Left lobe of liver (tissue), 2 donors: Measurements from ENCODE around the gene CEP68. TPM values are rescaled to one million over a fixed set of nuclear protein-coding genes. Genes with fewer than 3 reads are reported as not detected.
"Not testable (repeated sequence)": the region's sequence is repeated elsewhere in the genome, so short reads cannot be mapped to it uniquely, and the experiment has no call there.

Experiments used
- ATAC-seq: fragments of 200-7000 bp; cut with Tn5 transposase; one replicate; pipeline ENCODE4 v1.9.1; 2020; ENCODE audit warnings: mild to moderate bottlenecking, moderate library complexity
- DNase-seq: peaks from one replicate; pipeline ENCODE4 v3.0.0-alpha.2; 2020; ENCODE audit warnings: low spot score
- total RNA-seq: library from RNA; stranded (reverse); gene quantifications from one replicate; pipeline ENCODE4 v1.2.1, GENCODE V29; 2021
- donor health status: DM: no; HTN: no; CAD: no; lungs with moderate emphysema.
- donor health status: DM: no; HTN: yes; CAD: no.

The CEP68 gene
- total RNA-seq, 1 donor from 2014 or later = 2.2 TPM

DNA sequence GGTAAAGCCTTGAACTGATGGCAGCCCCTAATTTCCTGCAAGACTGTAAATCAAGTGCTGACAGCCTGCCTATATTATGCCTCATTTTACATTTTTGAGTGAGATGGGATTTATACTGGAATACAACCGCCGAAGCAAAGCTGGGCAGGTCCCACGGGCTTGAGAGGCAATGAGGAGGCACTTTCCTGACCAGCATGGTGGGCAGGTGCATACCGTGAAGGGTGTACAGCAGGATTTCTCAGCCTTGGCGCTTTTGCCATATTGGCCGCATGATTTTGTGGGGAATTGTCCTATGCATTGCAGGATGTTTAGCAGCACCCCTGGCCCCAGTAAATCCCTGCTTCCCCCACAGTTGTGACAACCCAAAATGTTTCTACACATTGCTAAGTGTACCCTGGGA is 22.8 kb downstream of the CEP68 start:
- ATAC-seq (no peak), DNase-seq (peak; percentile 32)

DNA sequence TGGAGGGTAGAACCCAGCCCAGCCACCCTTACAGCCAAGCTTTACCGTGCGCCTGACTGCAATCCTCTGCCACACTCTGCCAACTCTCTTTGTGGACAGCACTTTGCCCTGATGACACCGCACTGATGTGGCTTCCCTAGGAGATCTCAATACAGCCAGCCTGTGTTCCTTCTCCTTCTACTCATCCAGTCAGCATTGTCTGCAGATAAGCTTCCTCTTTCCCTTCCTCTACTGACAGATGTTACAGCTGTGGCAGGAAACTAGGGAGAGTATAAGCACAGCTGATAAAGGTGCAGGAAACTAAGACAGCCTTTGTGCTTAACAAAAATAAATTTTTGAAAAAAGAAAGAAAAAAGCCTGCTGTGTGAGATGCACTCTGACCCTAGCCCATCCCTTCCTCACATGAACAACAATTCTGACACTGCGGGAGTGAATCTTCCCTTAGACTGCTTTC is 25.0 kb downstream of the CEP68 start:
- peak; percentile 76 for DNase-seq

DNA sequence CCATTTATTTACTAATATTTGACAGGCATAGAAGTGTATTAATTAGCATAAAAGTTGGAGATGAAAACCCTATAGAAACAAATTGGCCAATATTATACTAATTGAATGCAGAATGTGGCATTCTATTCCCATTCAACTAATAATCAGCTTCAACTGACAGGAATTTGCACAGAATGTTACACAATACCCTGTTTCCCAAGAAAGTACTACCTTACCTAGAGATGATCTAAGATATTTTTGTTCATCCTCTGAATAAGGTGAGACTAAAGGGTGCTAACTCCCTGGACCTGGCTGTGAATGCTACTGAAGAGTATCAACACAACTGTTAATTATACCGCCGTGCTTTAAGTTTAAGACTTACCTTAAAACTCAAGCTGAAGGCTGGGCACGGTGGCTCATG is 28.9 kb downstream of the CEP68 start:
- DNase-seq (no peak), ATAC-seq (no peak)

More for the DNA sequence above, 25.0 kb downstream of the CEP68 start:
- peak; percentile 90 for ATAC-seq

DNA sequence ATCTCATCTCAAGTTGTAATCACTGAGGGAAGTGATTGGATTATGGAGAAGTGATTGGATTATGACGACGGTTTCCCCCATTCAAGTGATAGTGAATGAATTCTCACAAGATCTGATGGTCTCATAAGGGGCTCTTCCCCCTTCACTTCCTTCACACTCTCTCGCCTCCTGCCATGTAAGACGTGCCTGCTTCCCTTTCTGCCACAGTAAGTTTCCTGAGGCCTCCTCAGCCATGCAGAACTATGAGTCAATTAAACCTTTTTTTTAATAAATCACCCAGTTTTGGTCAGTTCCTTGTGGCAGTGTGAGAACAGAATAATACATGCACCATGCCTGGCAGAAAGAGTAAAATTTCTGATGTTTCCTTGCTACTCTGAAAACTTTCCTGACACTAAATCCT is 36.6 kb downstream of the CEP68 start:
- DNase-seq = no peak
- ATAC-seq = no peak

DNA sequence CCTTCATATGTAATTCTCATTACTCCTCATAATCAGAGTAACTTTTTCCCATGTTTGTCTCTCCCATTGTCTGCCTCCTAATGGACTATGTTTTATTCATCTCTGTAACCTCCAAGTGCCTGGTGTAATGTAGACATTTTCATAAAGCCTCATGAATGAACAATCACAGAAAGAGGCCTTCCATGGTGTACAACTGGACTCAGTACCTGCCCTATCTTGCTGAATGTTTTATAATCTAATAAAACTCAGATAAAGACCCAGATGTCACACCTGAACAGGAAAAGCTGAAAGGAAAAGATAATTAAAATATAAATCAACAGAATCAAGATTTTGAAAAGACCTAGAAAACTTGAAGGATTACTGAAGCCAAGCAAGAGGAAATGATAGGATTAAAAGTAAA is 37.0 kb downstream of the CEP68 start:
- DNase-seq (no peak), ATAC-seq (no peak)

DNA sequence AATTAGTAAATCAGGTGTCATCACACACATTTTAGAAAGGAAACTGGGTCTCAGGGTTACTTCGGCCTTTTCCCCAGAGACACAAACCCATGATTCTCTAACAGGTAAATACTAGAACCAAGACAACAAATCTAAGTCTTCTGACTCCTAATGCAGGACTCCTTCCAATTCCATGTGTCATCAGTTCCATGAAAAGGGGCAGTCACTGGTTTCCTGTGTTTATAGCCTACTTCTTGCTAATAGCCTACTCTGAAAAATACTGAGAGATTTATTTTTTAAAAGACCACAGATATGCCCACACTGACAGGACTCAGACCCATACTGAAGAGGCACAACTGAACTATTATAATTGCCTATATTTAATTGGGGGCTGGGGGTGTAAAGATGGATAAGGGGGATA is 40.7 kb downstream of the CEP68 start:
- DNase-seq (no peak), ATAC-seq (no peak)

DNA sequence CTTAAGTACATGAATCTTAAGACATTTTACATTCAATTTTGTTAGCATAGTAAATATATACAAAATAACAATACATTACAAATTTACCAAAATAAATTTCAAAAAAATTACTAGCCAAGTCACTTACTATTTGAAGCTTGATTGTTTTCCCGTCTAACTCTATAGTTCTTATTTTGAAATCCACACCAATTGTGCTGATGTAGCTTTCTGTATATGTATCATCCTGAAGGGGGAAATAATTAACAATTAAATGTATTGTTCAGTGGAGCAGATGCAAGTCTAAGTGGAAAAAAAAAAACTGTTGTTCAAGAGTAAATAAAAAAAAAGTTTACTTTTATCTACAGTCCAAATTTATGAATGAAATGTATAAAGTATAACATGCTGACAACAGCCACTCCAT is 41.6 kb downstream of the CEP68 start:
- no peak for ATAC-seq
- DNase-seq = no peak

DNA sequence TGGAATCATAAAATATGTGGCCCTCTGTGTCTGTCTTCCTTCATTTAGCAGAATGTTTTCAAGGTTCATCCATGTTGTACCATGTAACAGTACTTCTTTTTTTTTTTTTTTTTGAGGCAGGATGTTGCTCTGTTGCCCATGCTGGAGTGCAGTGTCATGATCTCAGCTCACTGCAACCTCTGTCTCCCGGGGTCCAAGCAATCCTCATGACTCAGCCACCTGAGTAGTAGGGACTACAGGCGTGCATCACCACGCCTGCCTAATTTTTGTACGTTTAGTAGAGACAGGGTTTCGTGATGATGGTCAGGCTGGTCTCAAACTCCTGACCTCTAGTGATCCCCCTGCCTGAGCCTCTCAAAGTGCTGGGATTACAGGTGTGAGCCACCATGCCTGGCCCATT is 42.5 kb downstream of the CEP68 start:
- DNase-seq (no peak), ATAC-seq (no peak)

DNA sequence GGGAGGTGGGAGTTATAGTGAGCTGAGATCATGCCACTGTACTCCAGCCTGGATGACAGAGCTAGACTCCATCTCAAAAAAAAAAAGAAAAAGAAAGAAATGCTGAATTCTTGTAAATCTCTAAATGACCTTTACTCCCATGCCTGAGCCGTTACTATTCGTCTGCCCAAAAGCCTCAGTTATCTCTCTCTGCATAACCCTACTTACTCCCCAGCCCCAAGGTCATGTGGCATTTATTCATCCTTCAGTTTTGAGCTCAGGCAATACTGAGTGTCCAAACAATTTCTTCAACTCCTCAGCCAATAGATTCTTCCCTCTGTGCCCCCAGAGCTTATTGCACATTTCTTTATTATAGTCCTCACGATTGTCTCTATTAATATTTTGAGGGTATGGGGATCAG is 44.9 kb downstream of the CEP68 start:
- ATAC-seq (peak; percentile 46), DNase-seq (no peak)

DNA sequence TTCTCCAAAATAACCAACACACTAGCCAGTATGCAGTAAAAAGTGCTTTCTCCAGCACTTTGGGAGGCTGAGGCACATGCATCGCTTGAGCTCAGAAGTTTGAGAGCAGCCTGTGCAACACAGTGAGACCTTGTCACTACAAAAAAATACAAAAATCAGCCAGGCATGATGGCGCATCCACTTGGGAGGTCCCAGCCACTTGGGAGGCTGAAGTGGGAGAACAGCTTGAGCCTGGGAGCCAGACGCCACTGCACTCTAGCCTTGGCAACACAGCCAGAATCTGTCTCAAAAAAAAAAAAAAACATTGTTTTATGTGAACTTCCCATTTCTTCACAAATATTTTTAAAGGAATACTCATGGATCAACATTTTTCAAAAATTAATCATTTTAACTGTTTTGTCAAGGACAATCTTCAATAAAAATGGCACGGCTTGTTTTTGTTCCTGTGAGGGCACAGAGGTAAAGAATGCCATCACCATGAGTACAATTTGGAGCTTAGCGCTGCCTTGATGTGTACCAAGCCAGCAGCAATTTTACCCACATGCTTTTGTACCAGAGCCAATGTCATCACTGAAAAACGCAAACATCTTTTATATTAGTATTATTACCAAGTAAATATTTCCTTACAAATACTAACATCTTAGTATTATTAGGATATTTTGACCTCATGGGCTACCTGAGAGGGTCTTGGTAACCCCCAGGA is 46.9 kb downstream of the CEP68 start:
- no peak for DNase-seq
- no peak for ATAC-seq

DNA sequence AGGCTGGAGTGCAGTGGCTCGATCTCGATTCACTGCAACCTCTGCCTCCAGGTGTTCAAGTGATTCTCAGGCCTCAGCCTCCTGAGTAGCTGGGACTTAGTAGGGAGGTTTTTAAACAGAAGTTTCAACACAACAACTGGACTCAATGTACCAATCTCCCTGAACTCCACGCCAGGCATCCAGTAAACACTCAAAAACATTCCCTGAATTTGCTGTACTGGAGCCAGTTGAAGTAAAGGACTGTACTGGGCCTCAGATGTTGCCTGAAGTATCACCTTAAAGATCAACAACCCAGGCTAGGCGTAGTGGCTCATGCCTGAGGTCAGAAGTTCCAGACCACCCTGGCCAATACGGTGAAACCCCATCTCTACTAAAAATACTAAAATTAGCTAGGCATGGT is 51.3 kb downstream of the CEP68 start:
- ATAC-seq (peak; percentile 35), DNase-seq (no peak)

DNA sequence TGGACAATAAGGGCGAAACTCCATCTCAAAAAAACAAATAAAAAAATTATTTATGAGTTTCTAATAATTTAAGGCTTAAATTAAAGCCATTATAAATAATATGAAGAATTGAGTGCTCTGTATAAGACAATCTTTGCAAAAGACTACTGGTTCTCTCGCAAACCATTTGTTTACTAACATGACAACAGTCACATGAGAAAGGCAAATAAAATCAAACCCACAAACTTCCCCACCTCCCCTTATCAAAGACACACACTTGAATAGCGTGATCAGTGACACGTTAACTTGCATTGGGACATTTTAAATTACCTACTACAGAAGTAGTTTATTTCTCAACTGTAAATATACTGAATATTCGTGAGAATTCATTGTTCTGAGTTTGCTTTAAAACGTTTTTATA is 52.6 kb downstream of the CEP68 start:
- no peak for DNase-seq
- peak; percentile 49 for ATAC-seq

DNA sequence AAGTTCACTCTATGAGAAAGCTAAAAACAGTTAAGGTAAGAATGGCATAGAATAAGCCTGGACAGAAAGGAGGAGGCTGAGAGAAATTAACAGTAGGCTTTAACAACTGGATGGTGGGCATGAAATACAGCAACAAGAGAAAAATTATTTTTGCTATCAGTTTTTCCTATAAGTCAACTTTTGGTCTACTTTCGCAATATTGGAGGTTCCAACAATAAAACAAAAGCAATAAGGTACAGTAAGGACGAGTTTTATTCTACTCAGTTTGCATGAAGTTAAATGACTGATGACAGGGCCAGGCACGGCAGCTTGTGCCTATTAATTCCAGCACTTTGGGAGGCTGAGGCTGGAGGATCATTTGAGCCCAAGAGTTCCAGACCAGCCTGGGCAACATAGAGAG is 56.4 kb downstream of the CEP68 start:
- DNase-seq (no peak), ATAC-seq (no peak)

DNA sequence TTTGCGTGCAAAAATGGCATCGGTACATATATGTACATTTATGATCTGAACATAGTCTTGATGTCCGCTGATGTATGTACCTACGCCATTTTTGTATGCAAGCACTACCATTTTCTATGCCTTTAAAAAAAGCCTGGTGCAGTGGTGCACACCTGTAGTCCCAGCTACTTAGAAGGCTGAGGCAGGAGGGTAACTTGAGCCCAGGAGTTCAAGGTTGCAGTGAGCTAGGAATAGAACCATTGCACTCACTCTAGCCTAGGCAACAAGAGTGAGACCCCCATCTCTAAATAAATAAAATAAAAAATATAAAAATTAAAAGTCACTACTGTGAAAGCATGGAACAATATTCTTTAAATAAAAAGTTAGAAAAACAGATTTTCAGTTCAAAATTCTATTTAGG is 57.0 kb downstream of the CEP68 start:
- ATAC-seq = no peak
- DNase-seq = no peak

DNA sequence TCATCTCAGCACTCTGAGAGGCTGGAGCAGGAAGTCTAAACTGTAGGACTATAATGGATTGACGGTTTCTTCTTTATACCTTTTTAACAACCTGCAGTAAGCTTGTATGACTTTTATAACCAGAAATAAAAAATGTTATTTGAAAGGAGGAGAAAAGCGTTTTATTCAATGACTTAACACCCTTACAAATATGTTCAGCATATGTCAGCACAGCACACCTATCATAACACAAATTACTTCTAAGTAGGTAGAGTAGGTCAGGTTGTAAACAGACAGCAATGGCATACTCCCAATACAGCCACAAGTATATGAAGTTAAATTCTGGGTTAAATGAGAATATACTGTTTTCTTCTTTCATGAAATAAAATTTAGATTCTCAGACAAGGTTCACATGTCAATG is 57.6 kb downstream of the CEP68 start:
- no peak for DNase-seq
- ATAC-seq = no peak

DNA sequence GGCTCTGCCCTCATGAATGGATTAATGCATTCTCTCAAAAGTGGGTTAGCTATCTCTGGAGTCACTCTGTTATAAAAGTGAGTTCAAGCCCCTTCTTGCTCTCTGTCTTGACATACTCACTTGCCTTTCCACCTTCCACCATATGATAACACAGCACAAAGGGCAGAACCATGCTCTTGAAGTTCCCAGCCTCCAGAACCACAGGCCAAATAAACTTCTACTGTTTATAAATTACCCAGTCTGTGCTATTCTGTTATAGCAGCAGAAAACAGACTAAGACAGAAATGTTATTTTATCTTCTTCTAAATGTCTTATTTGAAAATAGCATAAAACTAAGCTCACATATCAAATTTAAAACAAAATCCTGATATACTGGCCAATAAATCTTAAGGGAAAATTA is 58.7 kb downstream of the CEP68 start:
- no peak for ATAC-seq
- no peak for DNase-seq

DNA sequence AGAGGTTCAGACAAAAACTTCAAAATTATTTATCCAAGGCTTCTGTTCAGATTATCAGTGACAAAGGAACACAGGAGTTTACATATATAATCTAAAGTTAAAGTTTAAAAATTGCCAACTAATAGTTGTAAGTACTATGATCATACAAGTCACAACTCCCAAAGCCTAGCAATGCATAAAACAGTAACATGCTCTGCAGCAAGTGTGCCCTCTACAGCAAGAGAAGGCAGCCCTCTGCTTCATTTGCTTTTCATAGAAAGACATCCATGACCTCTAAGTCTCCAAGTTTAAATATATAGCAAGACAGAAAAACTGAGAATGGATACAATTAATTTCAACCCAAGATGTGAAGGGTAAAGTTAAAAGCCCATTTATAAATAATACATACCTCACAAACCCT is 60.4 kb downstream of the CEP68 start:
- peak; percentile 38 for ATAC-seq
- DNase-seq = no peak

DNA sequence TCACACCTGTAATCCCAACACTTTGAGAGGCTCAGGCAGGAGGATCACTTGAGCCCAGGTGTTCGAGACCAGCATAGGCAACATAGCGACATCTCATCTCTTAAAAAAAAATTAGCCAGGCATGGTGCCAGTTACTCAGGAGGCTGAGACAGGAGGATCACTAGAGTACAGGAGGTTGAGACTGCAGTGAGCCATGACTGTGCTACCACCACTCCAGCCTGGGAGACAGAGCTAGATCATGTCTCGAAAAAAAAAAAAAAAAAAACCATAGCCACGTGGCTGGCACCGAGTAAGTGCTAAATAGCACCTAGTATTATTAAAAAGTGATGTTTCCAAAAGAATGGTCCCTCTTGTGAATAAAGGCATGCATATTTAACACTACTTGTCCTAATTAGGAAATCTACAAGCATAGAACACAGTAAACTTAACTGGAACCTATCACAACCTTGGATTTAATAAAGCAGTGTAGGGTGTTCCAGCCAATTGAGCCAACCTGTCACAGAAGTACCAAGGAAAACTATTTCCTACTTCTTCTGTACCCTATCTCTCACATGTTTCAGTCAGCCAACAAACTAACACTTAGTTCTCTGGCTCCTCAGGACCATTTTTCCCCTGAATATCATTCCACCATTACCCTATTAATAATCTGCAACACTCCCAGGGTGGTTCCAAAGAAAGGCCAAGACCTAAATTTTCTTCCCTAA is 64.9 kb downstream of the CEP68 start:
- ATAC-seq = no peak
- no peak for DNase-seq

DNA sequence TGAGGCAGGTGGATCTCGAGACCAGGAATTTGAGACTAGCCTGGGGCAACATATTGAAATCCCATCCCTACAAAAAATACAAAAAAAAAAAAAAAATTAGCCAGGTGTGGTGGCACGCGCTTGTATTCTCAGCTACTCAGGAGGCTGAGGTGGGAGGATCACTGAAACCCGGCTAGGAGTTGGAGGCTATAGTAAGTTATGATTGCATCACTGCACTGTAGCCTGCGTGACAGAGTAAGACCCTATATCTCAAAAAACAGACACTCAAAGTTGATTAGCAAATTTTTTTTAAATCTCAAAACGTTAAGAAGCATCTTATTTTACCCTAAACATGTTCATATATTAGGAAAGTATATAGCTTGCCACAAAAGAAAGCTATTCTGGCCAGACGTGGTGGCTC is 66.1 kb downstream of the CEP68 start:
- ATAC-seq = no peak
- no peak for DNase-seq

DNA sequence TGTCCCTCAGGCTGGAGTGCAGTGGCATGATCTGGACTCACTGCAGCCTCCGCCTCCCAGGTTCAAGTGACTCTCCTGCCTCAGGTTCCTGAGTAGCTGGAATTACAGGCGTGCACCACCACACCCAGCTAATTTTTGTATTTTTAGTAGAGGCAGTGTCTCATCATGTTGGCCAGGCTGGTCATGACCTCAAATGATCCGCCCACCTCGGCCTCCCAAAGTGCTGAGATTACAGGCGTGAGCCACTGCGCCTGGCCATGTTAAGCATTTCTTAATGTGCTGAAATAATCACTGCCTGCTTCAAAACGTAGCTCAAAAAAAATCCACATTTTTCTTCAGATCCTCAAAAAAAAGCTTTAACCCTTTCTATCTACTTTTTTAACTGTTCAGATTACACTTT is 69.2 kb downstream of the CEP68 start:
- DNase-seq, ATAC-seq: not testable (repeated sequence)

DNA sequence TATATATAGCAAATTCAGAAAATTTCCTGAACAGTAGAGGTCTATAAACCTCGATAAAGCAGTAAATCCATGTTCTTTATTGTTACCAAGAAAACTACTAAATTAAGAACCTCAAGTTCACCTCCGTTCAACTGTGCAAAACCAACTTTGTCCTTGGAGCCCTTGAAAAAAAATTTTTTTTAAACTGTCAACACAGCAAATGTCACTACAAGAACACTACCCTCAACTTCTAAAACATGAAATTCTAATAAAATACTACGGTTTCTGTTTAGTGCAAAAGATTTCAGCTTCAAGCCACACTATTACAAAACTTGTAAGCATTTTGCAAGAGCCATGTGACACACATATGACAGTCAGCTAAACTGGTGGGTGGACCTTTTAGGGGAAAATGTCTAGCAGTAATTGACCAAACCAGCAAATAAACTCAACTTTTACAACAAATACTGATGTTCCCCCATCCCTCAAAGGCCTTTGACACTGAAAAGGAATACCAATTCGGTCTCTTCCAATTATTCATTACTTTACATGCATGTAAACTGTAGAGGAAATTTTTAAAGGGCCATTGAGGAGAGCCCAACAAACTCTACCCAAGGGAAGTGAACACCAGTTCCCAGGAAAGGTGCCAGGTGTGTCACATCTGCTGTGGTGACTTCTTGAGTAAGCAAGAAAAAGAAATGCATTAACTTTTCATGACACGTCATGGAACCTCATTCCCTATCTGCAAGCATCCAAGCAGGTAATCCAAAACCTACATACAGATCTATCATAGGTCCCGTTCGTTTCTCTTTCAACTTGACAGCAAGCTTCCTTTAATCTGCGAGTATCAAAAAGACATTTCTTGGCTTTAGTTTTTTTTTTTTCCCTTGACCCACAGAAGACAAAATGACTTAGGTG is 72.3 kb downstream of the CEP68 start:
- DNase-seq (no peak), ATAC-seq (no peak)
